CD4-positive, CD25-positive, alpha-beta regulatory T cell (primary cell): ENCODE data around the gene ERMP1. TPM values are rescaled to one million over a fixed set of nuclear protein-coding genes. Genes with fewer than 3 reads are reported as not detected.

ENCODE experiments used
- ATAC-seq, 2 donors: fragments of 150-1000 bp; cut with Tn5 transposase; one replicate each; pipeline ENCODE4 v1.10.0; 2021; ENCODE audit warnings: low read depth in 2 of 2, moderate number of reproducible peaks in 2 of 2, moderate library complexity in 1 of 2
- DNase-seq, 3 donors: peaks; one replicate each; pipeline versions ENCODE4 v3.0.0 to v3.0.0-alpha.2; 2012 to 2022; ENCODE audit warnings: mixed read lengths in 1 of 3
- H3K27ac ChIP-seq: one replicate; pipeline ENCODE4 v1.7.0; 2013; ENCODE audit warnings: mild to moderate bottlenecking, low read length; ENCODE audit not compliant: insufficient read depth, poor library complexity, severe bottlenecking
- H3K27me3 ChIP-seq: one replicate; pipeline ENCODE4 v1.7.0; 2013; ENCODE audit warnings: low read length; ENCODE audit not compliant: control insufficient read depth, insufficient read depth
- H3K36me3 ChIP-seq: one replicate; pipeline ENCODE4 v1.7.0; 2013; ENCODE audit warnings: mild to moderate bottlenecking, low read length, moderate library complexity; ENCODE audit not compliant: control insufficient read depth, insufficient read depth
- H3K4me1 ChIP-seq: 2 replicates; pipeline ENCODE4 v1.7.0; 2013; ENCODE audit warnings: mild to moderate bottlenecking, low read length; ENCODE audit not compliant: insufficient read depth, control insufficient read depth, poor library complexity, severe bottlenecking
- H3K4me3 ChIP-seq: one replicate; pipeline ENCODE4 v1.7.0; 2013; ENCODE audit warnings: low read depth, mild to moderate bottlenecking, low read length, moderate library complexity
- H3K9me3 ChIP-seq, 2 experiments: 1 replicate in 1 of 2; 2 replicates in 1 of 2; pipeline ENCODE4 v1.7.0; 2013; ENCODE audit warnings: low read length in 2 of 2, mild to moderate bottlenecking in 1 of 2, moderate library complexity in 1 of 2; ENCODE audit not compliant: control insufficient read depth in 2 of 2
- H3K27ac Mint-ChIP-seq, 3 donors: one replicate each; pipeline ENCODE4 v1.8.0; 2020 to 2022; ENCODE audit warnings: mild to moderate bottlenecking in 3 of 3, mixed read lengths in 3 of 3, moderate library complexity in 2 of 3
- H3K27me3 Mint-ChIP-seq: one replicate; pipeline ENCODE4 v1.8.0; 2022; ENCODE audit warnings: mild to moderate bottlenecking, mixed read lengths
- H3K36me3 Mint-ChIP-seq: one replicate; pipeline ENCODE4 v1.8.0; 2020; ENCODE audit warnings: mixed read lengths
- H3K4me1 Mint-ChIP-seq, 4 donors: one replicate each; pipeline ENCODE4 v1.8.0; 2020 to 2022; ENCODE audit warnings: mixed read lengths in 4 of 4, mild to moderate bottlenecking in 1 of 4
- H3K4me3 Mint-ChIP-seq, 4 donors: one replicate each; pipeline ENCODE4 v1.8.0; 2020 to 2022; ENCODE audit warnings: mild to moderate bottlenecking in 4 of 4, mixed read lengths in 4 of 4, moderate library complexity in 3 of 4
- H3K9me3 Mint-ChIP-seq, 7 donors: one replicate each; pipeline ENCODE4 v1.8.0; 2020 to 2022; ENCODE audit warnings: mixed read lengths in 7 of 7, mild to moderate bottlenecking in 3 of 7, moderate library complexity in 2 of 7
- polyA plus RNA-seq, 4 donors: library from polyadenylated mRNA; unstranded; fragments of 300-500 nt; fragmentation: Illumina TruSeq; gene quantifications; one replicate each; pipeline ENCODE4 v1.2.3, GENCODE V29; 2021
- total RNA-seq: library from RNA; stranded (reverse); gene quantifications from one replicate; pipeline ENCODE4 v1.2.3, GENCODE V29; 2022

ERMP1 gene
- total and polyA plus RNA-seq, 5 donors from 2014 or later: 5.3 to 10.0 (median 8.1) TPM

GRCh38 chr9:5748438-5748837 is 84.5 kb downstream of the ERMP1 start:
- Mint-ChIP-seq H3K9me3 (no peaks in the 10 kb centered on the region), H3K4me3 (no peak overlapping the region), H3K27me3 (no peaks in the 10 kb centered on the region), H3K36me3 (peaks cover 35% of the 10 kb centered on the region), H3K27ac (no peak overlapping the region), H3K4me1 (peaks cover 9 to 19% (median 12%) of the 10 kb centered on the region in 4 donors)
- ATAC-seq (no peak), DNase-seq (no peak)
- Histone ChIP-seq H3K4me3 (no peak overlapping the region), H3K4me1 (no peaks in the 10 kb centered on the region), H3K27me3 (no peaks in the 10 kb centered on the region), H3K36me3 (peaks cover 37% of the 10 kb centered on the region), H3K9me3 (no peaks in the 10 kb centered on the region), H3K27ac (no peak overlapping the region)

DNA sequence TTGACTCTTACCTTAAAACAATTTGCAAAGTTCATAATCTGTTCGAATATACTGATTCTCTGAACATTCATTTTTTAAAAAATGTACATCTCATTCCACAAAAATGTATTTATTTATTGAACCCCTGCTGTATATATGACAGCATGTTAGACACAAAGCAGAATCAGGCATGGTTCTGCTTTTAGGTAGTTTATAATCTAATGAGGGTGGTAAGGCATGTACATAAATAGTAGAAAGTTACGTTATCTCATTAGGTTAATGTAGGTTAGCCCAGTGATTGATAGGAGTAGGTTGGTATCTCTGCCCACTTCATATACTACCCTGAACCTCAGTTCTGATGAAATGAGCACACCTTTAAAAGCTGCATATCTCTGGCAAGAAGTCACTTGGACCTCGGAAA is 89.8 kb downstream of the ERMP1 start:
- Histone ChIP-seq H3K27me3 (no peaks in the 10 kb centered on the region), H3K4me1 (no peaks in the 10 kb centered on the region), H3K9me3 (no peaks in the 10 kb centered on the region), H3K36me3 (peaks cover 38% of the 10 kb centered on the region), H3K27ac (no peak overlapping the region), H3K4me3 (no peak overlapping the region)
- Mint-ChIP-seq H3K4me1 (peaks cover 2 to 6% (median 5%) of the 10 kb centered on the region in 4 donors), H3K36me3 (peaks cover 53% of the 10 kb centered on the region), H3K27me3 (no peaks in the 10 kb centered on the region), H3K9me3 (no peaks in the 10 kb centered on the region), H3K4me3 (no peak overlapping the region), H3K27ac (no peak overlapping the region)
- DNase-seq: no peak
- ATAC-seq: no peak

DNA sequence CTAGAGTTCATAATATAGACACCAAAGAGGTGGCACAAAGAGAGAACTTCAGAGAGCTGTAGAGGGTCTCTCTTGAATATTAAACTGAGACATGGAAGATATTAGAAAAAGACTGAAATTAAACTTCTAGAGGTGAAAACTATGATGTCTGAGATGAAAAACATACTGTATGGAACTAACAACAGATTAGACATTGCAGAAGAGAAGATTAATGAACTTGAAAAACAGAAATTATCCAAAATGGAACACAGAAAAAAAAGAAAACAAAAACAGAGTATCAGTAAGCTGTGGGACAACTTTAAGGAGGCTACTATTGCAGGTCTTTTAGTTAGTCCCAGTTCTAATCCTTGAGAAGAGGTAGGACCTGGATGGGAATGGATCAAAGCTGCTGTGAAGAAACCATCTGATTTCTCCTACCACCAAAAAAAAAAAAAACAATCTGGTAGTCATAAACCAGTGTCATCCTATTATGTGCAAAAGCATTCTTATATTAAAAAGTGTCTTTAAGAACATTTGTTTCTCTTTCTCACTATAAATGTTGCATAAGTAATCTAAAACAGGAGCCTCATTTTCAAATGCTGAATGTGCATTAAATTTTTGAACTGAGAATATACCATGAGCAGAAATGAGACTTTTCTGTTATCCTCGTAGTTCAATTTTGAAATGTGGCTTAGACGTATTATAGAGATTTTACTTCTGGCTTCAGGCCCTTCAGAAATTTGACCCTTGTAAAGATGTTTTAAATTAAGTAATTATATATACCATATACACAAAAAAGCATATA is 96.2 kb downstream of the ERMP1 start:
- H3K27me3 ChIP-seq: no peaks in the 10 kb centered on the region
- no peak overlapping the region for H3K4me3 Mint-ChIP-seq
- H3K9me3 ChIP-seq: no peaks in the 10 kb centered on the region
- H3K9me3 Mint-ChIP-seq: no peaks in the 10 kb centered on the region
- no peaks in the 10 kb centered on the region for H3K27me3 Mint-ChIP-seq
- H3K36me3 ChIP-seq: peaks cover 8% of the 10 kb centered on the region
- no peak for DNase-seq
- peaks cover 33% of the 10 kb centered on the region for H3K36me3 Mint-ChIP-seq
- H3K4me3 ChIP-seq: no peak overlapping the region
- H3K4me1 Mint-ChIP-seq: peaks cover 0 to 4% (median 0%) of the 10 kb centered on the region in 4 donors
- H3K27ac Mint-ChIP-seq: no peak overlapping the region
- H3K4me1 ChIP-seq: no peaks in the 10 kb centered on the region
- no peak for ATAC-seq
- no peak overlapping the region for H3K27ac ChIP-seq

DNA sequence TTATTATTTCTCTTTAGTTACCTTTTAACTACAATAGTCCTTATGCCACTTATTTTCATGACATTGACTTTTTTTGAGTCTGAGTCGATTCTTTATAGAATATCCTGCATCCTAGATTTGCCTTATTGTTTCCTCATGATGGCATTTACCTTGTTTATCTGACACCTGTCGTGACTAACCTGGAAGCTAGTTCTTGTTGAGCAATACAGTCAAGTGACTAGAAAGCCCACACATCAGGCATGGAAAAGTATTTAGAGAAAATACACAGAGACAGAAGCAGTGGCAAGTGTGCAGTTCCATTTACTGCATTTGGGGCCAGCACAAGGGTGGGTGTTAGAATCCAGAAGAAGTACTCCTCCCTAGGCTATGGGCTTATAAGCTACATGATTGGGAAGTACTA is 97.8 kb downstream of the ERMP1 start:
- Mint-ChIP-seq H3K27ac (no peak overlapping the region), H3K9me3 (no peaks in the 10 kb centered on the region), H3K36me3 (peaks cover 24% of the 10 kb centered on the region), H3K27me3 (no peaks in the 10 kb centered on the region), H3K4me3 (no peak overlapping the region), H3K4me1 (peaks cover 0 to 5% (median 0%) of the 10 kb centered on the region in 4 donors)
- H3K27me3 ChIP-seq: no peaks in the 10 kb centered on the region
- ATAC-seq (no peak), DNase-seq (no peak)
- no peak overlapping the region for H3K4me3 ChIP-seq
- H3K4me1 ChIP-seq: no peaks in the 10 kb centered on the region
- H3K27ac ChIP-seq: no peak overlapping the region
- no peaks in the 10 kb centered on the region for H3K9me3 ChIP-seq
- H3K36me3 ChIP-seq: peaks cover 7% of the 10 kb centered on the region

Other genes with a start within 250 kb of the ERMP1 start
- 29.9 TPM for gene RIC1, start 204.0 kb downstream of the ERMP1 start, total RNA-seq
- gene RIC1, start 204.0 kb downstream of the ERMP1 start, polyA plus RNA-seq: 1 to 10 TPM; 5.0 to 8.8 (median 6.4) TPM
- not detected for gene MLANA, start 57.8 kb upstream of the ERMP1 start, total RNA-seq
- gene MLANA, start 57.8 kb upstream of the ERMP1 start, polyA plus RNA-seq: under 1 TPM in 2 of 4 donors, not detected in 2; 0.14 to 0.49 TPM
- 31.1 TPM for gene RANBP6, start 182.5 kb upstream of the ERMP1 start, total RNA-seq
- 10 to 100 TPM; 19.7 to 29.5 (median 23.7) TPM for gene RANBP6, start 182.5 kb upstream of the ERMP1 start, polyA plus RNA-seq